Endometrium (tissue), 2 donors: Measurements from ENCODE around the gene MRPL2.
"Not testable (repeated sequence)": the region's sequence is repeated elsewhere in the genome, so short reads cannot be mapped to it uniquely, and the experiment has no call there.

Source experiments
- FAIRE-seq: peaks from 2 replicates; lab custom pipeline; 2012; peaks lifted over from hg19 to GRCh38; lab: Jason Lieb, UNC
- donor health status: control.
- donor health status: control.

MRPL2 gene

DNA sequence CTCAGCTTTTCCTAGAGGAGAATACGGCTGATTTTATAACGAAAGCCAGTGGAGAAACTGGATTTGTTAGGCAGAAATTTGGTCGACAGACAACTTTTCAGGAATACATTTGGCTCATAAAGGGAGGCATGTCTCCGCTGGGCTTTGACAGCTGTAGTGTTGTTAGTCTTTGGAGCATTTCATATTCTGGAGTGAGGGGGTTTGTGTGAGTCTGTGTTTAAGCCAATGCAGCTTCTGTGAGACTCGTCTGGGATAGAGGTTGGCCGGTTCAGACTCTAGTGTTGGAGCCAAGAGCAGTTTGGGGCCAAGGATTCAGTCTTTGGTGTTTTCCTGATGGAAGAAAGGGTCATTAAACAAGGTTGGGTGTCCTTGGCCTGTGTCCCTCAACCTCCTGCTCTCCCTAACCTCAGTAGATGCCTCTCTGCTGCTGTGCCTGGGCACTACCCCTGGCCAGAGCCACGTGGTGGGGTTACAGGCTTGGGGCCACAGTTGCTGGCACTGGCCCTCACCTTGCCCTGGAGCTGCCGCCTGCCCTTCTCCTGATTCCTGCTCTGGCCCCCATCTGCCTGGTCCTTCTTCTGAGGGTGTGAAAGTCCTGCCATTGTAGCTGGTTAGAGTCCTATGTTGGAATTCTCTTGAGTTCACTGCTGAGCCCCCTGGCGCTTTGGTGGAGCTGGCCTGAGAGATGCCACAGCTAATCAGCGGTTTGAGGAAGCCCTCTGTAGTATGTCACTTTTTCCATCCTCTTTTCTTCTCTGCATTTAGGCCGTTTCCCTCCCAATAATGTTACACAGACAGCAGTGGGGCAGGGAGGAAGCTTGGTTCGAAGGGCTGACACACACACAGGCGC is 23.8 kb upstream of the MRPL2 start:
- FAIRE-seq: no peak

DNA sequence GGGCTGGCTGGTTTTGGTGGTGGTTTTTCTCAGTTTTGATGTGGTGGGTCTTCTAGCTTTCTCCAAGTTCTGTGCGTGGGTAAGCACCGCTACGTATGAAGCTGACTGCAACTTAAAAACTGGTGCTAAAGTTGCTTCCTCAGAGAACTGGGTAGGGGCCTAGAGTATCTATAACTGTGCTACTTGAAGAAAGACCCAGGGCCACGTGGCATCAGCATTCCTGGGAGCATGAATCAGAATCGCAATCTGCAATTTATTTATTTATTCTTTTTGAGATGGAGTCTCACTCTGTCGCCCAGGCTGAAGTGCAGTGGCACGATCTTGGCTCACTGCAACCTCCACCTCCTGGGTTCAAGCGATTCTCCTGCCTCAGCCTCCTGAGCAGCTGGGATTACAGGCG is 22.7 kb upstream of the MRPL2 start:
- FAIRE-seq: not testable (repeated sequence)

DNA sequence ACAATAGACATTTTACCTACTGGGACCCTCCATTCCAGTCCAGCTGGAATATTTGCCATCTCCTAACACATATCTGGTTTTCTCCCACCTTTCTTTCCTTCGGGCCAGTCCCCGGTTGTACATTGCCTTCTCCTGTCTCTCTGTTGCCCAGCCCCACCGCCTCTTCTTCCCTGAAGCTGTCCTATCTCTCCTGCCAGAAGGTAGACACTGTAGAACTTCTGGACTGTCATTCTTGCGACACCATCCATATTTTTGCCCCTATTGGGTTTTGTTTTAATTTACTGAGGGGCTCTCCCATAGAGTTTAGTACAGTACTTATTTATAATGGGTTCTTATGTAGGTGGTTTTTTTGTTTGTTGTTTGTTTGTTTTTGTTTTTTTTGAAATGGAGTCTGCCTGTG is 21.8 kb upstream of the MRPL2 start:
- FAIRE-seq: no peak

DNA sequence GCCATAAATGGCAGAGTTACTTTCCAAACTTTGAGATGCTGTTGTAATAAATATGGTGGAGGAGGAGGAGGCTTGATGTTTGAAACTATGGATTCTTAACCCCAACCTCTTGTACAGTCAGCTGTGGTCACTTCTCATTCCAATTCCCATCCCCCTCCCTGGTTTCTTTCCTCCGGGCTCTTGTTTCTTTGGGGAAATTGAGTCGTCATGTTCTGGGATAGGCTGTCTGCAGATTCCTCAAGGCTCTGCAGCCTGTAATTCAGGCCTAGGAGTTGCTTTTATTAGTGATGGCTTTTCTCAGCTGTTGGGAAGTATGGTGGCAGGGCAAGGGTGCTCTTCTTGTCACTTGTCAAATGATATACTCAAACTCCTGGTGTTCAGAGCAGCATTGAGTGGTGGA is 19.5 kb upstream of the MRPL2 start:
- no peak for FAIRE-seq

DNA sequence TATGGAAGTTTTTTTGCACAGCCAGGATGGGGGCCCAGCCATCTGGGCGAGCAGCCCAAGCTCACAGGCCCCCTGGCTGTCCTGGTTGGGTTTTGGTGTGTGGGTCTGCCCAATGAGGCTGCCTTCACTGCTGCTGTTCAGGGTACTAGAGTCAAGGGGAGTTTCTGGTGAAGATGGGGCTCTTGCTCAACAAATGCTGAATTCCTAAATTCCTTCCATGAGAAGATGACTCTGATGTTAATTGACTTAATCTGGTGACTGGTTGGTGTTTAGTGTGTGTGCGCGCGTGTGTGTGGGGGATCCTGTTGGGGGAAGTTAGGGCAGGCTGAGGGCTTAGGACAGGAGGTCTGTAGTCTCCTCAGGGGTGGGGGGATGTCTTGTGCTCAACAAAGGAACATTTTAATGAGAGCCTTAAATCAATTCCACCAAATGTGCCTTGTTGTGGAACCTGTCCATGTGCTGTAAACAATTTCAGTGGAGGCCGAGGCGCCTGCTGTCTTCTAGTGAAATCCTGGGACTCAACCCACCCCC is 18.8 kb upstream of the MRPL2 start:
- peak; percentile 64 for FAIRE-seq

DNA sequence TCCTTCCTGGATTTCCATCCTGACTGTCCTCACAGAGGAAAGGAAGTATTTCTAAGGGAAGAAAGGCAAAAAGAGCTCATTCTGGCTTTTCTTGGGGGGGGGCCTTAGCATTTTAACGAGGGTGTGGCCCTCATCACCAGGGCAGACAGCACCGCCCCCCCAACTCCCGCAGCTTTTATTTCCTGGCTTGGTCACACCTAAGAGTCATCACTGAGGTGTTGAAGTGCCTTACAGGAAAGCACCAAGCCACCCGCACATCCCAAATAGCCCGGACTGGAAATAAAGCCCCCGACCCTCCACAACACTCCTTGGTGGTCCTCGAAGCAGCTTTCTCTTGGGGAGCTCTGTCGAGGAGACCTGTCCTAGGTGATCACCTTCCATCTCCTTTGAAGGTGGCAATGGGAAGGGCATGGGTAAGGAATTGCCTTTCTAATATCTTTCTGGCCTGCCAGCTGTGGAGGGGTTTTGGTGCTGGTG is 18.1 kb upstream of the MRPL2 start:
- no peak for FAIRE-seq

DNA sequence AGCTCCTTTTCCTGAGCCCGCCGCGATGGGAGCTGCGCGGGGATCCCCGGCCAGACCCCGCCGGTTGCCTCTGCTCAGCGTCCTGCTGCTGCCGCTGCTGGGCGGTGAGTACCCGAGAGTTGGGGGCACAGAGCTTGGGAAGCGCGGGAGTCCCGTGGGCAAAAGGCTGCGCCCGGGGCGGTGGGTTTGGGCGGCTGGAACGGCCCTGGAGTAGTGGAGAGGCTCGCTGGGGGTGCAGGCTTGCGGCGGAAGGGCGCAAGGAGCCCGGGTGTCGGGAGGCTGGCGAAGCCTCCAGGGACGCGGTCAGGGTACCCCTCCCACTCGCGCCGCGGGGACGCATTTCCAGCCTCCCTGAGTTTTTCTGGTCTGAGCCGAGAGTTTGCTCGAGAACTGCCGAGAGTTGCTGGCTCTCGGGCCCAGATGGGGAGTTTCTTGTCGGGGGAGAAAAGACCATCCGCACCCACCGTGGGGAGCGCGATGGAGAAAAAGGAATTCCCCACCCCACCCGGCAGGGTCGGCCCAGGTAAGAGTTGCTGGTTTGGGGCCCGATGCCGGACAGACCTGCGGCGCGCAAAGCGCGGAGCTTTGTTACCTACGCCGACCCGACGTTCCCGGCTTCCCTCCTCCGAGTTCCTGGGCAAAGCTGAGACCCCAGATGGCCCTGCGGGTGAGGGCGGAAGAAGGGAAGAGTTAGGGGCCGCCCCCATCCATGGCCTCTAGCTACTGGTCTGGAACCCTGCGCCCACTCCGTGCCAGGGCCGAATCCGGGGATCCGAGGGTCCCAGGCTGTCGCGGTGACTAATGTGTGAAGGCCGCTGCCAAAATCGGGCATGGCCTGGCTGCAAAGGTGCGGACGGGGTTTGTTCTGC is 17.5 kb upstream of the MRPL2 start:
- FAIRE-seq: no peak

DNA sequence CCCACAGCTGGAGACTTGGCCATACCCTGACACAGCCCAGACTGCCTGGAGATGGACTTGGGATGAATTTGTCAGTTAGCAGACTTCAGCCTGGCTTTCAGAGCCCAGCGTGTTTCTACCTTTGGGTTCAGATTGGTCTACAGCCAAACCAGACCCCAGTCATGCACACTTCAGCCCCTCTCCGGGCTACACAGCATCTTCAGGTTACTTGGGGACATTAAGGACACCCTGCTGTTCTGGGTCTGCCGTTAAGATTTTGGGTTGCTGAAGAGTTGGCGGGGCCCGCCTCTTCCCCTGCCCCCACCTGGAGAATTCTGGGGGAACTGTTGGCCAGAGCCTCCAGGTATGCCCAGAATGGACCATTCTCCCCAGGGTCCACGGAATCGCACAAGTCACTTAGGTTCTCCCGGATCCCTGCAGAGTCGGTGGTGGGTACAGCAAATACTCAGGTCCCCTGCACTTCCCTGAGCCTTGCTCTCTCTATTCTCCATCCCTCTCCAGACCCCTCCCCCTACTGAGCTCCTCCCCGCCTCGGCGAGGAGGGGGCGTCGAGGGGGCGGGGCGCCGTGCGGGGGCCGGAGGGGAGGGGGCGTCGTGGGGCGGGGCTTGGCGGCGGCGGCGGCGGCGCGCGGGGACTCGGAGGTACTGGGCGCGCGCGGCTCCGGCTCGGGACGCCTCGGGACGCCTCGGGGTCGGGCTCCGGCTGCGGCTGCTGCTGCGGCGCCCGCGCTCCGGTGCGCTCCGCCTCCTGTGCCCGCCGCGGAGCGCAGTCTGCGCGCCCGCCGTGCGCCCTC is 16.6 kb upstream of the MRPL2 start, which contains the start of gene PTK7:
PTK7 (plus strand) TSS at position 645 of the 794 bp plus-strand sequence. CDS start 175 bp downstream, outside the sequence.
- no peak for FAIRE-seq

DNA sequence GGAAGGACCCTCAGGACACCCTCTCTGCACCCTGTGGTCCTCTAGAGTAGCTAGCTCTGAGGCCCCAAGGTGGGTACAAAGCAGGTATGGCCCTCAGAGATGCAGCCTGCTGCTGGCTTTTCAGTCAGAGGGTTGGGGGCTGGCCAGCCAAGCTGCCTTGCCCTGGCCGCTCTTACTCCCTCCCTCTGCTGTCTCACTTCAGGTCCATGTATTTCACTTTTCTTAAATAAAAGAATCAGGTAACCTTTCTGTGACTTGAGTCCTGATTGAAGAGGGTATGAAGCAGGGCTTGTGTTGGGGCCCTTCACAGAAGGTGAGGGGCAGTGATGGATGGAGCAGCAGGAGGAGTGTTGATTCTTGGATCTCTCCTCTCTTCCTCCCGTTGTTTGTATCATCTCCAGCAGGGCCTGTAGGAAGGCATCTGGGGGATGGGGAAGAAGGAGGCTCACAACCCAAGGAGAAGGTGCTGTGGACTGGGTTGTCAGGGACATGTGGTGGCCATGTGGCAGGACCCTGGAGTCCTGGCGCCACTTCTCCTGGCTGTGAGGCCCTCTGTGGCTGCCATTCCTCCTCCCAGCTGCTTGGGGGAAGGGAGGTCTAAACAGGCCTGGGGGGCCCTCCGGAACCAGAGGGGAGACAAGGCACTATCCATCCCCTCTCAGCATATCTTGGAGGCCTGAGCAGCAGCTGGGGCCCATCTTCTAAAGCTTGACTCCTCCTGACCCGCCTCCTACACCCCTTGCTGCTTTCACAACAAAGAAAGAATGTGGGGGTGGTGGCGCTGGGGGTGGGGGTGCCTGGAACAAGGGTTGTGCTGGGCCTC is 15.8 kb upstream of the MRPL2 start:
- peak; percentile 26 for FAIRE-seq

DNA sequence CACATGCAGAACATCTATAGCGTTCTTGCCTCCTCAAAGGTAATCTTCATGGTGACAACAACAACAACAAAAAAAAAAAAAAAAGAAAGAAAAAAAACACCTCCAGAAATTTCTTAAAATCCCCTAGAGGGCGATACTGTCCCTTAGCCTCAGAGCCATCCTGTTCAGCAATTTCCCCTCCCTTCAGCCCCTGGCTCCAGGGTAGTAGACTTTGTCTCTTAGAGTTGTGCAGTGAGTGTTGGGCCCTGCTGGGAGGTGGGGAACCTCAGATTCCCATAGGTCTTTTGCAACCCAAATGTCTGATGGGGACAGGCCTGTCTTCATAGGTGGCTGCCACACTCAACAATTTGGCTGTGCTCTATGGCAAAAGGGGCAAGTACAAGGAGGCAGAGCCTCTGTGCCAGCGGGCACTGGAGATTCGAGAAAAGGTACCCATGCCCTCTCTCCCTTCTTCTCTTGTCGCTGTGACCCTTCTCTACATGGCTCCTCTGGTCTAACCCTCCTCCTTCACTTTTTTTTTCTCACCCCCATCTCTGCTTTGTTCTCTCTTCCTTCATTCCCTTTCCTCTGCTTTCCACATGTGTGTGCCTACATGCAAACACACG is 10.9 kb upstream of the MRPL2 start:
- FAIRE-seq: peak; percentile 77

DNA sequence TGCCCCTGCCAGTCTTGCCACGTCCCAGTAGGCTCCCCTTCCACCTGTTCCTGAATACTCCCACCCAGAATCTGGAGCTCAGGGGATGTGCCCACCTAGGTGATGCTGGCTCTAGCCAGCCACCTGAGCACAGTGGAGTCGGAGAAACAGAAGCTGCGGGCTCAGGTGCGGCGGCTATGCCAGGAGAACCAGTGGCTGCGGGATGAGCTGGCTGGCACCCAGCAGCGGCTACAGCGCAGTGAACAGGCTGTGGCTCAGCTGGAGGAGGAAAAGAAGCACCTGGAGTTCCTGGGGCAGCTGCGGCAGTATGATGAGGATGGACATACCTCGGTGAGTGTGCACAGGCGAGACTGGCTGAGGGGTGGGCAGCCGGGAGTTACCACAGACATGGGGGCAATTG is 3.6 kb upstream of the MRPL2 start:
- no peak for FAIRE-seq

DNA sequence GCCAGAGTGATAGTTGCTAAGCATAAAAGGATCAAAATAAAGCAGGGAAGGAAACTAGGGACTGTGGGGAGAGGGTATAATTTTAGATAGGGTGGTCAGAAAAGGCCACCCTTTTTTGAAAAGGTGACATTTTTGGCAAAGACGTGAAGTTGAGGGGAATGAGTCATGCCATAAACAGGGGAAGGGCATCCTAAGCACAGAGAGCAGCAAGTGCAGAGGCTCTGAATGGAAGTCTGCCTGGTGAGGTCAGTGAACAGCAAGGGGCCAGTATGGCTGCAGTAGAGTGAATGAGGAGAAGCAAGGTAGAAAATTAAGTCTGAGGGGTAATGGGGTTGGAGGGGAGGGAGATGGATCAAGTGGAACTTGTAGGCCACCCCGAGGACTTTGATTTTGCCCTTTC is 2.6 kb upstream of the MRPL2 start:
- no peak for FAIRE-seq

DNA sequence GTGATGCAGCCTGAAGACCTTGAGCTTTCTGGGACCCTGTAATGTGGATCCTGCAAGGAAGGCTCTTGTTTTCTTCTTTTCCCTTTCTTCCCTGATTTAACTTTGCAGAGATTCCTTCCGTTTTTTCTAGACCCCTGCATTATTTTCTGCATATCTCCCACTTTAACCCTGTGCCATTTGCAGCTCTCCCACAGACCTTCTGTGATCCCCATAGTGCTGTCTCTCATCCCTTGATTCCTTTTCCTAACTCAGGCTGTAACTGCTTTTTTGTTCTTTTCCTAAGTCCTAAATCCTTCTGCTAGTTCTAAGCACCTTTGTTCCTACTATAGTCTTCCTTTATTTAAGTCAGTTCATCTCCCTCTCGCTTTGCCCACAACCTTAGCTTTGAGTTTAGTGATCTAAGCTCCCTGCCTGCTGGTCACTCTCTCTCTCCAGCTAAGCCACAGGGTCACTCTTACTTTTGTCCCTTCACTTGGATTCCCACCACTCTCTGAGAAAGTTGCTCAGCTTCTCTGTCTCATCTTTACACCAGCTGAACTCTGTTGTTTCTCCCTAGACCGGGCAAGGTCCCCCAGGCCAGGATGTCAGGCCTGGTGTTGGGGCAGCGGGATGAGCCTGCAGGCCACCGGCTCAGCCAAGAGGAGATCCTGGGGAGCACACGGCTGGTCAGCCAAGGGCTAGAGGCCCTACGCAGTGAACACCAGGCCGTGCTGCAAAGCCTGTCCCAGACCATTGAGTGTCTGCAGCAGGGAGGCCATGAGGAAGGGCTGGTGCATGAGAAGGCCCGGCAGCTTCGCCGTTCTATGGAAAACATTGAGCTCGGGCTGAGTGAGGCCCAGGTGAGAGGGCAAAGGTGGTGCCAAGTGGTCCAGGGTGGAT is 1.8 kb upstream of the MRPL2 start:
- FAIRE-seq: no peak

DNA sequence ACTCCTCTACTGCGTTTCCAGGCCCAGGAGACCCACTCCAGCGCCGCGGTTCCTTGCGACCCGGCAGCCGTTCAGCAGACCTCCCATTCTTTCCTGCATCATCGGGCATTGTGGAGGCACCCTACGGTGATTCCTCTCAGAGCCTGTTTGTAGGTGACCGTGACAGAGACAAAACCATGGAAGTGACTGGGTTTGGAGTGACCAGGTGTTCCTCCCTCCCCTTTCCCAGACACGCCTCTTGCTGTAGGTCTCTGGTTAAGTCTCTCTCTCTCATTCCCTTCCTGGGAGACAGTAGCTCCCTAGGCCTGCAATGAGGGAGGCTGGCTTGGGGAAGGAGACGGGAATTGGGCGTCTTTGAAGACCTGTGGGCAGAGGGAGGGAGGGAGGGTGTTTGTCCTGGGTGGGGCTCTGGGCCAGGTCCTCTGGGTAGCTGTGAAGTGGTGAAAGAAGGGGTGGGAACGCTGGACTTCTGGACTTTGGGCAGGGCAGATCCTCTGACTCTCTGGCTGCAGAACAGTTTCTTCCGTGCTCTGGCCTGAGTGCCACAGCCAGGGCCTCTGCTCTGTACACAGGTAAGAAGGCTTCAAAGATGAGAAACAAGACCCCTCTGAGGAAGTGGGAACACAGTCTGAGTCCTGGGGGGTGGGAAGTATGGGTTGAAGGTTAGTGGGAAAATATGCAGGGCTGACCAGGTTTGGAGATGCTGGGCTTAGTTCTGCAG is 960 bp upstream of the MRPL2 start:
- no peak for FAIRE-seq

DNA sequence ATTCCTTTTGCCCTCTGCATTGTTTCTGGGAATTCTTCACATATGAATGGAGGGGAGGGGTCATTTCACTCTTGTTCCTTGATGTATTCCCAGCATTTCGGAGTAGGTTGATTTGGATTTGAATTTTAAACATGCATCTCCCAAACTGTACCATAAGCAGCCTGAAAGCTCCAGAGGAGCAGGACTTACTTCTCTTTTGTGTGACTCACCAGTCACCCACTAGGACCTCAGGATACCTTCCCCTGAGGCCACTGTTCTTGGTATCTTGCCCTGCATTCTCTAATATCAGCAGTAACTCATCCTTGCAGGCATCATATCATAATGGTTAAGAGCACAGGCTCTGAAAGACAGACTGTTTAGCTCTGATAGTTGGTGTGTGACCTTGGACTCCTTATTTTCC is 703 bp downstream of the MRPL2 start:
- no peak for FAIRE-seq

DNA sequence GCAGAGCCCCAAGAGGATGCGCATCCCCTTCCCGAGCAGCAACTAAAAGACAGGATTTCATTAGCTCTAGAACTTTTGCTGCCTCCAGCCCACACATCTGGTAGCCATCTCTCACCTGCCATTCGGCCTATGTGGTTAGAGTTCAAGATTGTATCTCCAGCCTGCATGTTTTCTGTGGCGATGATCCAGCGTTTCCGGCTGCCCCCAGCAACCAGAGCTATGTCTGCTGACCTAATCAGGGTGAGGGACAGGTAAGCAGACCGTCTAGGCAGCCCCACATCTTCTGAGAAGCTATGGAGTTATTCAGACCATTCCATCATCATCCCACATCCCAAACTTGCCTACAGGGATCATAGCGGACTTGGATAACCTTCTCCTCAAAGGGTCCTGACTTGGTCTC is 3.3 kb downstream of the MRPL2 start:
- no peak for FAIRE-seq

DNA sequence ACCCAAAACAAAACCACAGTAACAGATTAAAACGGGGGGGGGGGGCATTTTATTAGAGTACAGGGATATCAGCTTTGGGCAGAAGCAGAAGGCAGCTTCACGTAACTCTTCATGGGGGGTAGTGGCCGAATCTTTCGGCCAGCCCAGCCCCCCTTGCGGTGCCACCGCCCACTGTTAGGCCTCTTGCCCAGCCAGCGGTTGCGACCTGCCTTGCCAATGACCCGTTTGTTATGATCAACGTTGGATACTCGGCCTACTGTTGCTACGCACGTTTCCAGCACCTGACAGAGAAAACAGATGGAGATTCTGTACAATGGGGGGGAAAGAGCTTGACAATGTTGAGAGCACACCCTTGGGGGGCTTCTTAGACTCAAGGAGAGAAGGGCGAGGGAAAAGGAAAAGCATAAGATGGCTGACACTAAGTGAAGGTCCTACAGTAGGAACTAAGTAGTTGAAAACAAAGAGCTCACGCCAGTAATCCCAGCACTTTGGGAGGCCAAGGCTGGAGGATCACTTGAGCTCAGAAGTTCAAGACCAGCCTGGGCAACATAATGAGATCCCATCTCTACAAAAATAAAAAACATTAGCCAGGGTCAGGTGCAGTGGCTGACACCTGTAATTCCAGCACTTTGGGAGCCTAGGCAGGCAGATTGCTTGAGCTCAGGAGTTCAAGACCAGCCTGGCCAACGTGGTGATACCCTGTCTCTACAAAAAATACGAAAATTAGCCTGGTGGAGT is 4.9 kb downstream of the MRPL2 start:
- no peak for FAIRE-seq

DNA sequence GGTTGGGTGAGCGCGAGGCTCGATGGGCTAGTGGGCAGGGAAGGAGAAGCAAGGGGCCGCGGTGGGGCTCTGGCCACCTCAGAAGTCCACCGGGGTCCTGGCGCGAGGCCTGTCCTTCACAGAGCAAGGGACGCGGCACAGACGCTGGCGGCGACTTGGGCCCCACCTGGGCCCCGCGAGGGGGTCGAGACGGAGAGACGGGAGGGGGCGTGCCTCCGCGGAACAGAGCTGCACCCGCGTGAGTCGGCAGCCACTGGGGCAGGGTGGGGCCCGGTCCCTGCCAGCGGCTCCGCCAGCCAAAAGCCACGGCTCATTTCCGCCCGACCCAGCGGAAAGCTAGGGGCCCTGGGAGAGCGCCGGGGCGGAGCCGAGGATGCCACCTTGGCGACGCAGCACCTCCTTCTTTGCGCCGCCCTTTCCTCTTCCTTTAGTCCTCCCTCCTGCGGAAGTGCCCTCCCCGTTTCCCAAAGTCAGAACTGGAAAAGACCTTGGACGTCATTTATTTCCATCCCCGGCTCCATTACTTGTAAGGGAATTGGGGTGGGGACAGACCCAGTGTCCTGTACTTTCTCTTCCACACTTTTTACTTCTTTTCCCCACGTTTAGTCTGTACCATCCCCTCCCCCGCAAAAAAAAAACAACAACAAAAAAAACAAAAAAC is 5.6 kb downstream of the MRPL2 start, which contains the start of gene CUL7:
CUL7 (minus strand) TSS at position 307 of the 661 bp plus-strand sequence. CDS start 1,063 bp downstream, outside the sequence.
- peak; percentile 72 for FAIRE-seq
